ENCODE results near the gene FBRSL1.

DNA sequence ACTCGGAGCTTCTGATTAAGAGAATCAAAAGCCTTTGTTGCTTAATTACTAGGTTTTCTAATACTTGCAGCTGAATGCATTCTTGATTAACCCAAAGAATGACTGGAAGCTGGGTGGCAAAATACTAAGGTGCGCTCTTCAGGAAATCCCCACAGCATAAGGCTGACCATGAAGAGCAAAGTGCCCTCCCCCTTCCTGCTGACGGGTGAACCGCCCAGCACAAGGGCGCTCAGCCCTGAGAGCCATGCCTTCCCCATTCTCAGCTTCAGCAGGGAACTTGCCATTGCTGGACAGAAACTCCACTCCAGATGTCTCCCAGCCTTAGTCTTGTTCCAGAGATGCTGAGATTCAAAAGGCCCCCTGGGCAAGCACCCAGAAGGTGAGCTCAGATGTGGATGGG lies 27.2 kb upstream of the FBRSL1 start:
- TF ChIP-seq ZNF274 (IDR thresholded peaks at IDR 0.05; ENCODE audit: low read depth, low read length) (no peak), POLR2A (IDR thresholded peaks at IDR 0.05; ENCODE audit: borderline replicate concordance, extremely low read depth, insufficient read depth, insufficient read length) (no peak), SP1 (IDR thresholded peaks at IDR 0.05; ENCODE audit: low read depth) (no peak), EZH2 (IDR thresholded peaks at IDR 0.05) (no peak), RAD21 (IDR thresholded peaks at IDR 0.05; ENCODE audit: low read depth) (no peak), CEBPB (IDR thresholded peaks at IDR 0.05; ENCODE audit: low read depth) (no peak), ZFX (IDR thresholded peaks at IDR 0.05) (no peak), SRF (IDR thresholded peaks at IDR 0.05; ENCODE audit: low read depth) (no peak), EZH2phosphoT487 (IDR thresholded peaks at IDR 0.05; ENCODE audit: borderline replicate concordance) (no peak)
- TF ChIP-seq, protein P1, sequence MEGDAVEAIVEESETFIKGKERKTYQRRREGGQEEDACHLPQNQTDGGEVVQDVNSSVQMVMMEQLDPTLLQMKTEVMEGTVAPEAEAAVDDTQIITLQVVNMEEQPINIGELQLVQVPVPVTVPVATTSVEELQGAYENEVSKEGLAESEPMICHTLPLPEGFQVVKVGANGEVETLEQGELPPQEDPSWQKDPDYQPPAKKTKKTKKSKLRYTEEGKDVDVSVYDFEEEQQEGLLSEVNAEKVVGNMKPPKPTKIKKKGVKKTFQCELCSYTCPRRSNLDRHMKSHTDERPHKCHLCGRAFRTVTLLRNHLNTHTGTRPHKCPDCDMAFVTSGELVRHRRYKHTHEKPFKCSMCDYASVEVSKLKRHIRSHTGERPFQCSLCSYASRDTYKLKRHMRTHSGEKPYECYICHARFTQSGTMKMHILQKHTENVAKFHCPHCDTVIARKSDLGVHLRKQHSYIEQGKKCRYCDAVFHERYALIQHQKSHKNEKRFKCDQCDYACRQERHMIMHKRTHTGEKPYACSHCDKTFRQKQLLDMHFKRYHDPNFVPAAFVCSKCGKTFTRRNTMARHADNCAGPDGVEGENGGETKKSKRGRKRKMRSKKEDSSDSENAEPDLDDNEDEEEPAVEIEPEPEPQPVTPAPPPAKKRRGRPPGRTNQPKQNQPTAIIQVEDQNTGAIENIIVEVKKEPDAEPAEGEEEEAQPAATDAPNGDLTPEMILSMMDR (IDR thresholded peaks at IDR 0.05 in 2 of 3, conservative IDR thresholded peaks at IDR 0.05 in 1 of 3; ENCODE audit: borderline replicate concordance in 1 of 3, insufficient read depth in 1 of 3, low read depth in 2 of 3, low read length in 2 of 3): no peak
- TF ChIP-seq, protein P2, sequence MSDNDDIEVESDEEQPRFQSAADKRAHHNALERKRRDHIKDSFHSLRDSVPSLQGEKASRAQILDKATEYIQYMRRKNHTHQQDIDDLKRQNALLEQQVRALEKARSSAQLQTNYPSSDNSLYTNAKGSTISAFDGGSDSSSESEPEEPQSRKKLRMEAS (IDR thresholded peaks at IDR 0.05): no peak
- TF ChIP-seq, protein P3, sequence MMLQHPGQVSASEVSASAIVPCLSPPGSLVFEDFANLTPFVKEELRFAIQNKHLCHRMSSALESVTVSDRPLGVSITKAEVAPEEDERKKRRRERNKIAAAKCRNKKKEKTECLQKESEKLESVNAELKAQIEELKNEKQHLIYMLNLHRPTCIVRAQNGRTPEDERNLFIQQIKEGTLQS (IDR thresholded peaks at IDR 0.05): no peak
